ENCODE results near the gene CORO2B. TPM values are rescaled to one million over a fixed set of nuclear protein-coding genes. Genes with fewer than 3 reads are reported as not detected.
A peak's percentile ranks its signal among the peaks of the same experiment; 100 is the strongest.
"Not testable (repeated sequence)": the region's sequence is repeated elsewhere in the genome, so short reads cannot be mapped to it uniquely, and the experiment has no call there.

The CORO2B gene
- total RNA-seq, 4 donors from 2014 or later, result 0.70 to 9.1 (median 1.7) TPM

DNA sequence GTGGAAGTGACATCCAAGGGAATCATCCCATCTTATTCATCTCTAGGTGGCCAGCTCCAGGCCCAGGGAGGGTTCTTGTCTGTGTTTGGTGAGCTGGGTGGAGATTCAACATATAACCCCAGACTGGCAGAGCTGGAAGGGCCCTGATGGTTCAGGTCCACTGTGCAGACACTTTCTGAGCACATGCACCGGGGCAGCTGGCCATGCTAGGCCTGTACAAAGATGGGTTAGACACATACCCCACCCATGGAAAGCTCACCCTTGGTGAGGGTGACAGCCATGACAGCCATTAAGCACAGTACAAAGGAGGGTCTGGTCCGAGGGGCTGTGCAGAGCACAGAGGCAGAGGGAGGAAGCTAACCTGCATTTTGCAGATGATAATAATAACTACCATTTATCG, 100.4 kb downstream of the CORO2B start:
- Histone ChIP-seq H3K27me3 (no peaks in the 10 kb centered on the region), H3K27ac (no peak overlapping the region), H3K9me3 (no peaks in the 10 kb centered on the region), H3K4me1 (peaks cover 0 to 1% (median 0%) of the 10 kb centered on the region in 4 donors), H3K36me3 (no peaks in the 10 kb centered on the region), H3K4me3 (no peak overlapping the region)
- no peak for TF ChIP-seq POLR2A (IDR thresholded peaks at IDR 0.05)
- TF ChIP-seq CTCF (IDR thresholded peaks at IDR 0.05), result no peak
- peak in 1 of 3 donors; percentile 30 for DNase-seq

GRCh38 chr15:68679961-68680371, 101.2 kb downstream of the CORO2B start:
- TF ChIP-seq POLR2A (IDR thresholded peaks at IDR 0.05) (no peak), CTCF (IDR thresholded peaks at IDR 0.05) (no peak)
- no peaks in the 10 kb centered on the region for H3K4me1 ChIP-seq
- no peaks in the 10 kb centered on the region for H3K9me3 ChIP-seq
- H3K27me3 ChIP-seq, result no peaks in the 10 kb centered on the region
- no peak for DNase-seq
- H3K4me3 ChIP-seq, result no peak overlapping the region
- H3K27ac ChIP-seq, result no peak overlapping the region
- H3K36me3 ChIP-seq, result no peaks in the 10 kb centered on the region

DNA sequence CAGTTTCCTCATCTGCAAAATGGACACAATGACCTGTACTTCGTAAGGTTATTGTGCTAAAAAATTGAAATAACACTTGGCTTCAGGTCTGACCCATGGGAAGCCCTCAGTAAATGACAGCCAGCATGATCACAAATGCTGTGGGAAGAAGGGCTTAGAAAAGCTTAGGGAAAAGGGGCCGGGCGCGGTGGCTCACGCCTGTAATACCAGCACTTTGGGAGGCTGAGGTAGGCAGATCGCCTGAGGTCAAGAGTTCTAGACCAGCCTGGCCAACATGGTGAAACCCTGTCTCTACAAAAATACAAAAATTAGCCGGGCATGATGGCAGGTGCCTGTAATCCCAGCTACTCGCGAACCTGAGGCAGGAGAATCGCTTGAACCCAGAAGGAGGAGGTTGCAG, 102.0 kb downstream of the CORO2B start:
- H3K9me3 ChIP-seq, DNase-seq, H3K27me3 ChIP-seq, H3K4me3 ChIP-seq, H3K36me3 ChIP-seq, H3K27ac ChIP-seq, H3K4me1 ChIP-seq: not testable (repeated sequence)

- H3K27ac ChIP-seq, result no peak overlapping the region
- H3K4me1 ChIP-seq, result no peaks in the 10 kb centered on the region
- no peaks in the 10 kb centered on the region for H3K9me3 ChIP-seq
- no peaks in the 10 kb centered on the region for H3K27me3 ChIP-seq
- no peaks in the 10 kb centered on the region for H3K36me3 ChIP-seq
- TF ChIP-seq CTCF (IDR thresholded peaks at IDR 0.05) (no peak), POLR2A (IDR thresholded peaks at IDR 0.05) (no peak)
- DNase-seq, result peak in 1 of 3 donors; percentile 2
- no peak overlapping the region for H3K4me3 ChIP-seq
Measured at GRCh38 chr15:68681836-68682235, 103.0 kb downstream of the CORO2B start.

DNA sequence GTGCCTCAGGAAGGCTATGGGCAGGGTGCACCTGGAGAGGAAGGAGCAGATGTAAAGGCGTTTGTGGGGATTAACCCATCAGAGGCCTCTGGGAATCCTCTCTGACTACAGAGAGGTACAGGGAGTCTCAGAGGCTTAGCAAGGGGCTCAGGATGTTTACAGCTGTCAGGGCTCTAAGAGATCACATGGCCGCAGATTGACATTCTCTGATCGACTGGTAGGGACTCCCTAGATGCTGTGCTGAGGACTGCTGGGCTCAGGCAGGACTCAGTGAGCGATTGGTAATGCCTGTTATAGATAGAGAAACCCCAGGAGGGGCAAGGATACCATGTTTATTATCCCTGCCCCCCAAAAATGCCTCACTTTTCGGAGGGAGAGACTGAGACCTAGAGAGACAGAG, 103.5 kb downstream of the CORO2B start:
- DNase-seq, result peak in 1 of 3 donors; percentile 8

DNA sequence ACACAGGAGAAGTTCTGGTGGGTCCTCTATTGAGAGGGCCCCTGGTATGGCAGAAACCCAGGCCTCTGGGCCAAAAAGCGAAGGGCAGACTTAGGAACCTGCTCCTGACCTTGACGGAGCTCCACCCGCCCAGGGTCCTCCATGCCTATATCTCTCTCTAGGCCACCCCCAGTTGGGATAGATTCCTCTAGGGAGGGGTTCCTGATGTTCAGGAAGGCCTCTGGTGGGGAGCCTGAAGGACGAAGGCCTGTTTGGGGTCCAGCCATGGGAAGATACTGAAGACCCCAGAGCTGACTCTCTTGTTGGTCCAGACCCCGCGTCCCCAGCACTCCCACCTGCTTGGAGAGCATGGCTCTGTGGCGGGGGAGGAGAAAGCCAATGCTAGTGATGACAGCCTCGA, 104.2 kb downstream of the CORO2B start:
- Histone ChIP-seq H3K4me3 (no peak overlapping the region), H3K27me3 (no peaks in the 10 kb centered on the region), H3K4me1 (no peaks in the 10 kb centered on the region), H3K27ac (no peak overlapping the region), H3K36me3 (no peaks in the 10 kb centered on the region), H3K9me3 (no peaks in the 10 kb centered on the region)
- DNase-seq, result no peak
- no peak for TF ChIP-seq POLR2A (IDR thresholded peaks at IDR 0.05)

More for the DNA sequence above, 103.5 kb downstream of the CORO2B start:
- H3K27ac ChIP-seq, result no peak overlapping the region
- no peaks in the 10 kb centered on the region for H3K27me3 ChIP-seq
- H3K9me3 ChIP-seq, result no peaks in the 10 kb centered on the region
- no peaks in the 10 kb centered on the region for H3K36me3 ChIP-seq
- no peak overlapping the region for H3K4me3 ChIP-seq
- TF ChIP-seq POLR2A (IDR thresholded peaks at IDR 0.05) (no peak), CTCF (IDR thresholded peaks at IDR 0.05) (no peak)
- H3K4me1 ChIP-seq, result no peaks in the 10 kb centered on the region

DNA sequence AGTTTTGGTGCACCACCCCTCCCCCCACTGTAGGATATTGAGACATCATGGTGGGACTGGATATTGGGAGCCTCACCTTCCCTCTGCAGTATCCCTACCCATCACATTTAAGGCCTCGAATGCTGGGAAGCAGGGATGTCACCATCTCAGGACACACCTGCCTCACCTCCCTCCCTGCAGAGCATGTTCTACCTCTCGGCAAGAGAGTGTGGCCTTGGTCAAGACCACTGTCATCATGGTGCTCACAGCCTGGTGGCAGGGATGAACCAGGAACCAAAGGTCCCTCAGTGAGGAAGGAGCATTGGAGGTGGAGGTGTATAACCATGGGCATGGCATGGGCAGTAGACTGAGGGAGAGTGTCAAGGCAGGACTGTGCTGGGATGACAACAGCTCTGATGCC, 104.8 kb downstream of the CORO2B start:
- Histone ChIP-seq H3K36me3 (no peaks in the 10 kb centered on the region), H3K9me3 (no peaks in the 10 kb centered on the region), H3K4me3 (no peak overlapping the region), H3K4me1 (no peaks in the 10 kb centered on the region), H3K27ac (no peak overlapping the region), H3K27me3 (no peaks in the 10 kb centered on the region)
- no peak for TF ChIP-seq CTCF (IDR thresholded peaks at IDR 0.05)
- TF ChIP-seq POLR2A (IDR thresholded peaks at IDR 0.05), result no peak
- no peak for DNase-seq

All from Peyer's patch (tissue), 4 donors.